Motor neuron (in vitro differentiated cells): Measurements from ENCODE around the gene TINAGL1. TPM values are rescaled to one million over a fixed set of nuclear protein-coding genes. Genes with fewer than 3 reads are reported as not detected.

Experiments
- ATAC-seq, 8 experiments: fragments of 200-7000 bp; cut with Tn5 transposase; replicated peaks in 6 of 8; 2 replicates each; pipeline ENCODE4 v1.8.0; 2021; ENCODE audit warnings: mild to moderate bottlenecking in 8 of 8, moderate library complexity in 8 of 8
- H3K27ac ChIP-seq, 2 donors: fragments of 250-450 bp; sonication (Bioruptor Pico); 2 replicates each; pipeline ENCODE4 v1.9.0; 2021; ENCODE audit warnings: antibody characterized with exemption in 2 of 2, mild to moderate bottlenecking in 2 of 2, moderate library complexity in 1 of 2
- H3K4me1 ChIP-seq, 2 donors: fragments of 250-450 bp; sonication (Bioruptor Pico); replicated peaks in 1 of 2; 2 replicates each; pipeline ENCODE4 v1.6.1; 2021; ENCODE audit warnings: antibody characterized with exemption in 2 of 2, mild to moderate bottlenecking in 2 of 2, moderate library complexity in 1 of 2
- H3K4me3 ChIP-seq, 5 donors: fragments of 250-450 bp; sonication (Bioruptor Pico); 2 replicates each; pipeline ENCODE4 v1.9.0; 2021; ENCODE audit warnings: antibody characterized with exemption in 5 of 5, mild to moderate bottlenecking in 5 of 5, moderate library complexity in 4 of 5
- WGBS, 10 experiments: fragments of 450-650 bp; shearing (Covaris generic); methylation state at CpG; one replicate each; pipeline ENCODE4 v1.0.0; 2022; 5-methylcytosine and 5-hydroxymethylcytosine counted together
- in situ Hi-C, 9 experiments: fragments of 400-800 bp; cut with MboI; loops; one replicate each; pipeline ENCODE4 v1.15.0; 2021; ENCODE audit warnings: low sequenced_read_pairs in 9 of 9, low pct_unique_long_range_greater_than_20kb in 2 of 9; ENCODE audit not compliant: unreplicated experiment in 9 of 9
- total RNA-seq, 8 experiments: library from RNA; unstranded; fragments of 300-600 nt; gene quantifications; 2 replicates each; pipeline versions ENCODE4 v1.2.3 to v1.2.4, GENCODE V29; 2022

The TINAGL1 gene
- total RNA-seq, 8 experiments from 2014 or later, result 0.11 to 120 (median 1.7) TPM; not detected in 1

- WGBS, 10 experiments, result 7 to 92% (median 73%) methylated on average over 2 to 7 of the region's 7 CpGs
- peak in 6 of 8 experiments; percentile 3 to 45 (median 16) for ATAC-seq
- no peak overlapping the region for H3K27ac ChIP-seq
- H3K4me3 ChIP-seq, result no peak overlapping the region
- H3K4me1 ChIP-seq, result peaks cover 0 to 8% of the 10 kb centered on the region in 2 donors
- in situ Hi-C loops, result loop anchor here in 2 of 9 experiments (10.0 to 25.0 kb wide), 3 partner anchors 165 to 388 kb away; no protein-coding TSS in a partner anchor
Measured at GRCh38 chr1:31549809-31550620, 26.3 kb upstream of the TINAGL1 start.

- no peak overlapping the region for H3K27ac ChIP-seq
- in situ Hi-C loops, result loop anchor here in 1 of 9 experiments (25.0 kb wide), 1 partner anchor 364 kb away; no protein-coding TSS in a partner anchor
- no peak overlapping the region for H3K4me3 ChIP-seq
- peaks cover 0 to 8% of the 10 kb centered on the region in 2 donors for H3K4me1 ChIP-seq
- 22 to 100% (median 75%) methylated on average over 1 of the region's 1 CpG; no CpG with 5 or more reads in 5 of the 10 experiments for WGBS, 10 experiments
- no peak for ATAC-seq
Measured at GRCh38 chr1:31551208-31551607, 25.1 kb upstream of the TINAGL1 start.

- H3K4me1 ChIP-seq, result peaks cover 0 to 8% of the 10 kb centered on the region in 2 donors
- no peak overlapping the region for H3K4me3 ChIP-seq
- WGBS, 10 experiments, result 25 to 100% (median 85%) methylated on average over 1 to 7 of the region's 7 CpGs
- H3K27ac ChIP-seq, result no peak overlapping the region
- in situ Hi-C loops, result loop anchor here in 1 of 9 experiments (25.0 kb wide), 1 partner anchor 365 kb away; no protein-coding TSS in a partner anchor
- no peak for ATAC-seq
Measured at GRCh38 chr1:31552489-31552888, 23.8 kb upstream of the TINAGL1 start.

GRCh38 chr1:31556481-31557006, 19.8 kb upstream of the TINAGL1 start:
- no peak overlapping the region for H3K27ac ChIP-seq
- in situ Hi-C loops, result loop anchor here in 1 of 9 experiments (25.0 kb wide), 1 partner anchor 369 kb away; no protein-coding TSS in a partner anchor
- H3K4me3 ChIP-seq, result no peak overlapping the region
- 46 to 84% (median 66%) methylated on average over 2 to 5 of the region's 5 CpGs for WGBS, 10 experiments
- no peaks in the 10 kb centered on the region for H3K4me1 ChIP-seq
- ATAC-seq, result no peak

- ATAC-seq, result no peak
- Histone ChIP-seq H3K4me1 (peaks cover 3 to 4% of the 10 kb centered on the region in 2 donors), H3K4me3 (no peak overlapping the region), H3K27ac (no peak overlapping the region)
- in situ Hi-C loops, result loop anchor here in 1 of 9 experiments (25.0 kb wide), 1 partner anchor 372 kb away; no protein-coding TSS in a partner anchor
Measured at GRCh38 chr1:31559715-31560114, 16.6 kb upstream of the TINAGL1 start.

- in situ Hi-C loops, result loop anchor here in 1 of 9 experiments (25.0 kb wide), 1 partner anchor 373 kb away; no protein-coding TSS in a partner anchor
- H3K4me3 ChIP-seq, result no peak overlapping the region
- 0 to 96% (median 68%) methylated on average over 1 to 4 of the region's 4 CpGs for WGBS, 10 experiments
Measured at GRCh38 chr1:31560394-31560793, 15.9 kb upstream of the TINAGL1 start.

GRCh38 chr1:31562707-31563360, 13.5 kb upstream of the TINAGL1 start:
- peak in 3 of 8 experiments; percentile 11 to 62 (median 52) for ATAC-seq

More at GRCh38 chr1:31560394-31560793, 15.9 kb upstream of the TINAGL1 start:
- peaks cover 3 to 4% of the 10 kb centered on the region in 2 donors for H3K4me1 ChIP-seq
- ATAC-seq, result no peak
- H3K27ac ChIP-seq, result no peak overlapping the region

DNA sequence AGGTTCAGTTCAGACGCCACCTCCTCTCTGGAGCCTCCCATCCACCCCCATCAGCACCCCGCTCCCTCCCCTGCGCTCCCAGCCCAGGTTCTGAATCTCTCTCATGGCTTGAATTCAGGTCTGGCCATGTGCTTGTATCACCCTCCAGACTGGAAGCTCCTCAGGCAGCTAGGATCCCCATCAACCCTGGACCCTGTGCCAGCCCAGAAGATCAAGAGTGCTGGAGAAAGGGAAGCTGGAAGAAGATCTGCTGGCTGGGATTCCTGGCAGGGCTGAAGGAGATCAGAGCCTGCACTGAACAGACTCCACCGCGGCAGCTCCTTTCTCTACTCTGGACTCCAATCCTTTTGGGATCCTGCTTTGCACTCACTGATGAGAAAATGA, 11.7 kb upstream of the TINAGL1 start:
- Histone ChIP-seq H3K27ac (no peak overlapping the region), H3K4me3 (no peak overlapping the region), H3K4me1 (peaks cover 4 to 6% of the 10 kb centered on the region in 2 donors)
- ATAC-seq, result peak in 3 of 8 experiments; percentile 17 to 38 (median 24)
- in situ Hi-C loops, result loop anchor here in 1 of 9 experiments (25.0 kb wide), 1 partner anchor 377 kb away; no protein-coding TSS in a partner anchor
- 0 to 100% (median 81%) methylated on average over 2 to 3 of the region's 5 CpGs; no CpG with 5 or more reads in 5 of the 10 experiments for WGBS, 10 experiments

More at GRCh38 chr1:31562707-31563360, 13.5 kb upstream of the TINAGL1 start:
- Histone ChIP-seq H3K4me1 (peaks cover 3 to 4% of the 10 kb centered on the region in 2 donors), H3K4me3 (no peak overlapping the region), H3K27ac (no peak overlapping the region)
- WGBS, 10 experiments, result 0 to 68% (median 40%) methylated on average over 1 to 3 of the region's 3 CpGs; no CpG with 5 or more reads in 4 of the 10 experiments
- in situ Hi-C loops, result loop anchor here in 1 of 9 experiments (25.0 kb wide), 1 partner anchor 376 kb away; no protein-coding TSS in a partner anchor

- no peak overlapping the region for H3K4me3 ChIP-seq
- ATAC-seq, result no peak
- in situ Hi-C loops, result loop anchor here in 1 of 9 experiments (25.0 kb wide), 1 partner anchor 381 kb away; no protein-coding TSS in a partner anchor
- no peak overlapping the region for H3K27ac ChIP-seq
- H3K4me1 ChIP-seq, result peaks cover 4 to 11% of the 10 kb centered on the region in 2 donors
- WGBS, 10 experiments, result 0 to 100% (median 86%) methylated on average over 1 to 9 of the region's 10 CpGs; no CpG with 5 or more reads in 2 of the 10 experiments
Measured at GRCh38 chr1:31567956-31568570, 8.3 kb upstream of the TINAGL1 start.

DNA sequence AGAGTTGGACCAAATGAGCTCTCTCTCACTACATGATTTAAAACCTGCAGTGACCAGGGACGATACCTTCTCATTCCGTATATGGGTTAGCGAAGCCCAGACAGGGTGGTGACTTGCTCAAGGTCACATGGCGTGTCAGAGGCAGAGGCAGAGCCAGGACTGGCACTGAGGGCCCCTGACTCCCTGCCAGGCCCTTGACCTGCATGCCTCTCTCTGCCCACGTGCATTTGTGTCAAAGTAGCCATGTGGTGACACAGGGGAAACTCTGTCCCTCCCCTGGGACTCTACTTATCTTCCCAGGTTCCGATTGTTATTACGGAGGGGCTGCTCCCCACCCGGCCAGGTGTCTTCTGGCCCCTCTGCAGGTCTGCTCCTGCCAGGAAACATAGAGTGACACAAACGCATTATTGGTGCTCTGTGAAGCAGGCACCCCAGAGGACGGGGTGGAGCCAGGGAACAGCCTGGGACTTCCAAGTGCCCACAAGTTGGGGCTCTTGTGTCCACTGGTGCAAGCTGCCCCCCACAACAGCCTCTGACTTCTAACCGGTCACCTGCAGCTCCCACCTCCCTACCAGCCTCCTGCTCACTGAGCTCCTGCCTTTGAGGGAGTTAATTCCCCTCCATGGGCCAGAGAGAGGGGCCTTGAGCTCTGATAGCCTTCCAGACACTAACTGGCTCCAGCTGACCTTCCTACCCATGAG, 7.3 kb upstream of the TINAGL1 start:
- Histone ChIP-seq H3K27ac (no peak overlapping the region), H3K4me1 (peaks cover 4 to 11% of the 10 kb centered on the region in 2 donors), H3K4me3 (no peak overlapping the region)
- ATAC-seq, result peak in 1 of 8 experiments; percentile 38
- in situ Hi-C loops, result loop anchor here in 1 of 9 experiments (25.0 kb wide), 1 partner anchor 382 kb away; no protein-coding TSS in a partner anchor
- WGBS, 10 experiments, result 65 to 100% (median 75%) methylated on average over 1 to 9 of the region's 11 CpGs; no CpG with 5 or more reads in 3 of the 10 experiments

- Histone ChIP-seq H3K4me1 (peaks cover 0 to 8% of the 10 kb centered on the region in 2 donors), H3K4me3 (no peak overlapping the region), H3K27ac (no peak overlapping the region)
- WGBS, 10 experiments, result 20 to 96% (median 81%) methylated on average over 1 to 12 of the region's 13 CpGs; no CpG with 5 or more reads in 3 of the 10 experiments
- in situ Hi-C loops, result loop anchor here in 1 of 9 experiments (25.0 kb wide), 1 partner anchor 382 kb away; no protein-coding TSS in a partner anchor
- ATAC-seq, result peak in 1 of 8 experiments; percentile 18
Measured at GRCh38 chr1:31569596-31570173, 6.6 kb upstream of the TINAGL1 start.
